ENCODE results near the gene IGF2. TPM values are rescaled to one million over a fixed set of nuclear protein-coding genes. Genes with fewer than 3 reads are reported as not detected.

IGF2 gene
- total and polyA plus RNA-seq, 8 donors, result 3.8 to 164 (median 10.8) TPM

GRCh38 chr11:2130881-2131352 is 8.3 kb downstream of the IGF2 start:
- WGBS, 5 donors, result 81 to 93% (median 85%) methylated on average over 15 to 18 of the region's 18 CpGs

GRCh38 chr11:2129699-2130366 is 9.4 kb downstream of the IGF2 start:
- Histone ChIP-seq H3K27ac (no peak overlapping the region), H3K27me3 (peaks cover 0 to 67% (median 21%) of the 10 kb centered on the region in 3 donors), H3K9me3 (no peaks in the 10 kb centered on the region), H3K4me1 (no peaks in the 10 kb centered on the region), H3K36me3 (no peaks in the 10 kb centered on the region), H3K4me3 (no peak overlapping the region)
- TF ChIP-seq CTCF (IDR thresholded peaks at IDR 0.05) (no peak), POLR2AphosphoS5 (IDR thresholded peaks at IDR 0.05) (no peak)
- 85 to 93% (median 89%) methylated on average over 9 to 25 of the region's 25 CpGs for WGBS, 5 donors
- intact Hi-C loops (cut with DNase I; ENCODE audit: low total_unique reads), result no loop called here
- DNase-seq, result peak in 1 of 2 donors; percentile 9

More at GRCh38 chr11:2130881-2131352, 8.3 kb downstream of the IGF2 start:
- Histone ChIP-seq H3K27me3 (peaks cover 0 to 78% (median 26%) of the 10 kb centered on the region in 3 donors), H3K4me1 (no peaks in the 10 kb centered on the region), H3K4me3 (no peak overlapping the region), H3K27ac (no peak overlapping the region), H3K9me3 (no peaks in the 10 kb centered on the region), H3K36me3 (no peaks in the 10 kb centered on the region)
- intact Hi-C loops (cut with DNase I; ENCODE audit: low total_unique reads), result no loop called here
- DNase-seq, result peak in 1 of 2 donors; percentile 4
- no peak for TF ChIP-seq POLR2A (IDR thresholded peaks at IDR 0.05)
- TF ChIP-seq EP300 (IDR thresholded peaks at IDR 0.05), result no peak
- no peak for TF ChIP-seq POLR2AphosphoS5 (IDR thresholded peaks at IDR 0.05)
- no peak for TF ChIP-seq CTCF (IDR thresholded peaks at IDR 0.05)

- TF ChIP-seq POLR2AphosphoS5 (IDR thresholded peaks at IDR 0.05), result no peak
- TF ChIP-seq CTCF (IDR thresholded peaks at IDR 0.05), result no peak
- TF ChIP-seq EP300 (IDR thresholded peaks at IDR 0.05), result no peak
- Histone ChIP-seq H3K27me3 (peaks cover 0 to 67% (median 17%) of the 10 kb centered on the region in 3 donors), H3K9me3 (no peaks in the 10 kb centered on the region), H3K36me3 (no peaks in the 10 kb centered on the region), H3K4me3 (no peak overlapping the region), H3K27ac (no peak overlapping the region), H3K4me1 (no peaks in the 10 kb centered on the region)
- WGBS, 5 donors, result 88 to 95% (median 90%) methylated on average over 12 to 17 of the region's 17 CpGs
- intact Hi-C loops (cut with DNase I; ENCODE audit: low total_unique reads), result no loop called here
- no peak for DNase-seq
Measured at GRCh38 chr11:2129308-2129698, 9.9 kb downstream of the IGF2 start.

GRCh38 chr11:2128511-2129307 is 10.5 kb downstream of the IGF2 start:
- no peaks in the 10 kb centered on the region for H3K36me3 ChIP-seq
- H3K27me3 ChIP-seq, result peaks cover 0 to 67% (median 11%) of the 10 kb centered on the region in 3 donors
- TF ChIP-seq EP300 (IDR thresholded peaks at IDR 0.05) (no peak), POLR2A (IDR thresholded peaks at IDR 0.05) (no peak), CTCF (IDR thresholded peaks at IDR 0.05) (no peak), POLR2AphosphoS5 (IDR thresholded peaks at IDR 0.05) (no peak)
- H3K9me3 ChIP-seq, result no peaks in the 10 kb centered on the region
- H3K4me1 ChIP-seq, result no peaks in the 10 kb centered on the region
- WGBS, 5 donors, result 74 to 83% (median 82%) methylated on average over 12 of the region's 12 CpGs
- no peak overlapping the region for H3K4me3 ChIP-seq
- no peak for DNase-seq
- H3K27ac ChIP-seq, result no peak overlapping the region
- intact Hi-C loops (cut with DNase I; ENCODE audit: low total_unique reads), result no loop called here
